Activated T-cell treated with anti-CD3 and anti-CD28 coated beads, Interleukin-2, amount 50 U/mL, for 4 hours (primary cell): ENCODE results near the gene VPS33B. TPM values are rescaled to one million over a fixed set of nuclear protein-coding genes. Genes with fewer than 3 reads are reported as not detected.
A peak's percentile ranks its signal among the peaks of the same experiment; 100 is the strongest.
"Not testable (repeated sequence)": the region's sequence is repeated elsewhere in the genome, so short reads cannot be mapped to it uniquely, and the experiment has no call there.

Source experiments
- ATAC-seq, 2 donors: fragments of 200-7000 bp; cut with Tn5 transposase; one replicate each; pipeline ENCODE4 v1.10.0; 2021
- DNase-seq: peaks from one replicate; pipeline ENCODE4 v3.0.0-alpha.2; 2020
- H3K27me3 Mint-ChIP-seq: one replicate; pipeline ENCODE4 v1.8.0; 2021; ENCODE audit warnings: low read depth, mixed read lengths
- H3K36me3 Mint-ChIP-seq: one replicate; pipeline ENCODE4 v1.8.0; 2022; ENCODE audit warnings: mixed read lengths; ENCODE audit not compliant: insufficient read depth
- H3K4me1 Mint-ChIP-seq: one replicate; pipeline ENCODE4 v1.8.0; 2021; ENCODE audit warnings: low read depth, mixed read lengths
- H3K4me3 Mint-ChIP-seq: one replicate; pipeline ENCODE4 v1.8.0; 2021; ENCODE audit warnings: mild to moderate bottlenecking, moderate library complexity, mixed read lengths
- H3K9me3 Mint-ChIP-seq: one replicate; pipeline ENCODE4 v1.8.0; 2021; ENCODE audit warnings: mixed read lengths
- total RNA-seq, 3 donors: library from RNA; stranded (reverse); gene quantifications; one replicate each; pipeline ENCODE4 v1.2.1, GENCODE V29; 2021

The VPS33B gene
- total RNA-seq, 3 donors from 2014 or later = 20.9 to 22.4 (median 21.9) TPM

DNA sequence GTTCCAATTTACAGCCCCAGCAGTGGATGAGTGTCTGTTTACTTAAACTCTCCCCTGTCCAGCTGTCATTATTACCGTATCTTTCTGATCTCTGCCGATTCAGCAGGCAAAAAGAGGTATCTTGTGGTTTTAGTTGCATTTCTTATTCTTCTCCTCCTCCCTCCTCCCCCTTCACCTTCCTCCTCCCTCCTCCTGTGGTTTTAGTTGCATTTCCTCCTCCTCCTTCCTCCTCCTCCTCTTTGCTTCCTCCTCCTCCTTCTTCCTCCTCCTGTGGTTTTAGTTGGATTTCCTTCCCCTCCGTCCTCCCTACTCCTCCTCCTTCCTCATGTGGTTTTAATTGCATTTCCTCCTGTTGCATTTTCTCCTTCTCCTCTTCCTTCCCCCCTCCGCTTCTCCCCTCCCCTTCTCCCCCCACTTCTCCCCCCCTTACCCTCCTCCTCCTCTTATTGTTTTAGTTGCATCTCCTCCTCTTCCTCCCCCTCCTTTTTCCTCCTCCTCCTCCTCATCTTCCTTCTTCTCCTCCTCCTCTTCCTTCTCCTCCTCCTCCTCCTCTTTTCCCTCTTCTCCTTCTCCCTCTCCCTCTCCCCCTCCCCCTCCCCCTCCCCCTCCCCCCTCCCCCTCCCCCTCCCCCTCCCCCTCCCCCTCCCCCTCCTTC is 25.3 kb upstream of the VPS33B start:
- peaks cover 4% of the 10 kb centered on the region for H3K27me3 Mint-ChIP-seq
- no peak overlapping the region for H3K4me3 Mint-ChIP-seq
- ATAC-seq (no peak), DNase-seq (no peak)
- H3K36me3 Mint-ChIP-seq = no peaks in the 10 kb centered on the region
- no peaks in the 10 kb centered on the region for H3K9me3 Mint-ChIP-seq
- H3K4me1 Mint-ChIP-seq = peaks cover 24% of the 10 kb centered on the region

DNA sequence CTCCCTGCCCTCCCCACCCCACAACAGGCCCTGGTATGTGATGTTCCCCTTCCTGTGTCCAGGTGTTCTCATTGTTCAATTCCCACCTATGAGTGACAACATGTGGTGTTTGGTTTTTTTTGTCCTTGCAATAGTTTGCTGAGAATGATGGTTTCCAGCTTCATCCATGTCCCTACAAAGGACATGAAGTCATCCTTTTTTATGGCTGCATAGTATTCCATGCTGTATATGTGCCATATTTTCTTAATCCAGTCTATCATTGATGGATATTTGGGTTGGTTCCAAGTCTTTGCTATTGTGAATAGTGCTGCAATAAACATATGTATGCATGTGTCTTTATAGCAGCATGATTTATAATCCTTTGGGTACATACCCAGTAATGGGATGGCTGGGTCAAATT is 23.7 kb upstream of the VPS33B start:
- H3K27me3 Mint-ChIP-seq, H3K36me3 Mint-ChIP-seq, ATAC-seq, H3K9me3 Mint-ChIP-seq, DNase-seq, H3K4me3 Mint-ChIP-seq: not testable (repeated sequence)
- peaks cover 24% of the 10 kb centered on the region for H3K4me1 Mint-ChIP-seq

DNA sequence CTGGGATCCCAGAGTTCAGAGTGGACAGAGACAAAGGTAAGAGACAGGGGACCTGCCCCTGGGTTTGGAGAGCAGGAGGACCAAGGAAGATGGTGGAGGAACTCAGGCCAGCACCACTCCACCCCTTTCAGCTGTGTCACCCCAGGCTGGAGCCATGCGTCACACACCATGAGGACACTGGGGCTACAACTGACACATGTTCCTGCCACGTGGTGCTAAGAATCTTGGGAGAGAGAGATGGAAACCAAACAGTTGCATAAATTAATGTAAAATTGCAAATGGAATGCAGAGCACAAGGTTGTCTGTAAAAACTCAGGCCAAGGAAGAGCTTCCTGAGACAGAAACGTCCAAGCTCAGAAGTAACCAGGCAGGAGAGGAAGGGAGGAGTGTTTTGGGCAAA is 22.7 kb upstream of the VPS33B start:
- ATAC-seq = no peak
- Mint-ChIP-seq H3K36me3 (no peaks in the 10 kb centered on the region), H3K9me3 (no peaks in the 10 kb centered on the region), H3K4me1 (peaks cover 24% of the 10 kb centered on the region), H3K4me3 (no peak overlapping the region), H3K27me3 (no peaks in the 10 kb centered on the region)
- DNase-seq = no peak

DNA sequence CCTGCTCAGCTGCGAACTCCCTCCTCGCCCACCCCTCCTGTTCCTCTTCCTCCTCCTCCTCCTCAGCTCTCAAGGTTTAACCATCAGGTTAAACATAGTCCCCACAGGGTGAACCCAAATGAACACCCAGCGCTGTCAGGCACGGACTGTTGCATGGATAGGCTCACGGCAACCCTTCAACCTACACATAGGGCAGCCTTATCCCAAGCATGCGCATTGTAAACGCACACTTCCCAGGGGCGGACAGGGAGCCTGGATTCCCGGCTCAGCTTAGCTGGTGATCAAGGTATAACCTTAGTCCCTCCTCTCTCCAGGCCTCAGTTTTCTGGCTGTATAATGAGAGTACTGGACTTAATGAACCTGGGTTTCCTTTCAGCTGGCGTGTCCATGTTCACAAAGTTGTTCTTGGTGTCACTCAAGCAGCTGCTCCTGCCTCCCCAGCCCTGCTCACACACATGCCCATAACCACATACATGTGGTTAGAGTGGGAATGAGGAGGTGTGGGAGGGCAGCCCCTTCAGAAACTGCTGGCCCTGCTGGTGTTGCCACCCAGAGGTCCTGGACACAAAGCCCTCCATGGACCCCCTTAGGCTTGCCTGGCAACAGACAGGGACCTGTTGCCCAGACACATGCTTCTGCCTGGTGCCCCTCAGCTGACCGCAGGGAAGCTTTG is 20.9 kb upstream of the VPS33B start:
- no peak for ATAC-seq
- no peaks in the 10 kb centered on the region for H3K9me3 Mint-ChIP-seq
- no peaks in the 10 kb centered on the region for H3K36me3 Mint-ChIP-seq
- no peaks in the 10 kb centered on the region for H3K27me3 Mint-ChIP-seq
- peaks cover 12% of the 10 kb centered on the region for H3K4me1 Mint-ChIP-seq
- no peak for DNase-seq
- no peak overlapping the region for H3K4me3 Mint-ChIP-seq

DNA sequence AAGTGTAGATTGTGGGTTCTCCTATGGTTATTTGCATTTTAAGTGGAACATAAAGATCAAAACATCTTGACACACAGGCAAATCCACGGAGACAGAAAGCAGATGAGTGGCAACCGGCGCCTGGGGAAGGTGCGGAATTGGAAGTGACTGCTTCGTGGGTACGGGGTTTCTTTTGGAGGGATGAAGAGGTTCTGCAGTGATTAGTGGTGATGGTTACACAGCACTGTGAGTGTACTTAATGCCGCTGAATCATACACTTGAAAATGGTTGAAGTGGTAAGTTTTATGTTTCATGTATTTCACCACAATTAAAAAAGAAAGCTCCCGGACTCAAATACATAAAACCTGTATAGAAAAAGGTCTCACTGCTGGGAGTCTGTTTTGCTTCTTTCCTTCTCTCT is 18.5 kb upstream of the VPS33B start:
- ATAC-seq = peak in 1 of 2 donors; percentile 40

DNA sequence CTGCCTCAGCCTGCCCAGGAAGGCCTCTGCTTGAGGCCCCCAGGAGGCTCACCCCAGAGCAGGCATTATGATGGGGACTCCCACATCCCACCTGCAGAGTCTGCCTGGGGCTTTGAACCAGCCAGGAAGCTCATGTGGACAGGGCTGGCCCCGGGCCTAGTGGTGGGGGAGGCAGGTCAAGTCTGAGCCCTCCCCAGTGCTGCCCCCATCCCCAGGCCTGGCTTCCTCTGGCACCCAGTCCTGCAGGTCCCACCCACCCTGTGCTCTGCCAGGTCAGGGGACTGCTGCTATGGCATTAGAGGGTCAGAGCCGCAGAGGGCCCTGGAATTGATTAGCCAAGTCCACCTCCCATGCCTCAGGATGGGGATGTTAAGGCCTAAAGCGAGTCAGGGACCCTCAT is 17.6 kb upstream of the VPS33B start:
- H3K4me3 Mint-ChIP-seq = no peak overlapping the region
- H3K36me3 Mint-ChIP-seq = no peaks in the 10 kb centered on the region
- H3K4me1 Mint-ChIP-seq = no peaks in the 10 kb centered on the region
- no peak for DNase-seq
- no peaks in the 10 kb centered on the region for H3K9me3 Mint-ChIP-seq
- no peak for ATAC-seq
- no peaks in the 10 kb centered on the region for H3K27me3 Mint-ChIP-seq

More for the DNA sequence above, 18.5 kb upstream of the VPS33B start:
- DNase-seq = no peak
- Mint-ChIP-seq H3K4me1 (no peaks in the 10 kb centered on the region), H3K4me3 (no peak overlapping the region), H3K9me3 (no peaks in the 10 kb centered on the region), H3K27me3 (no peaks in the 10 kb centered on the region), H3K36me3 (no peaks in the 10 kb centered on the region)

DNA sequence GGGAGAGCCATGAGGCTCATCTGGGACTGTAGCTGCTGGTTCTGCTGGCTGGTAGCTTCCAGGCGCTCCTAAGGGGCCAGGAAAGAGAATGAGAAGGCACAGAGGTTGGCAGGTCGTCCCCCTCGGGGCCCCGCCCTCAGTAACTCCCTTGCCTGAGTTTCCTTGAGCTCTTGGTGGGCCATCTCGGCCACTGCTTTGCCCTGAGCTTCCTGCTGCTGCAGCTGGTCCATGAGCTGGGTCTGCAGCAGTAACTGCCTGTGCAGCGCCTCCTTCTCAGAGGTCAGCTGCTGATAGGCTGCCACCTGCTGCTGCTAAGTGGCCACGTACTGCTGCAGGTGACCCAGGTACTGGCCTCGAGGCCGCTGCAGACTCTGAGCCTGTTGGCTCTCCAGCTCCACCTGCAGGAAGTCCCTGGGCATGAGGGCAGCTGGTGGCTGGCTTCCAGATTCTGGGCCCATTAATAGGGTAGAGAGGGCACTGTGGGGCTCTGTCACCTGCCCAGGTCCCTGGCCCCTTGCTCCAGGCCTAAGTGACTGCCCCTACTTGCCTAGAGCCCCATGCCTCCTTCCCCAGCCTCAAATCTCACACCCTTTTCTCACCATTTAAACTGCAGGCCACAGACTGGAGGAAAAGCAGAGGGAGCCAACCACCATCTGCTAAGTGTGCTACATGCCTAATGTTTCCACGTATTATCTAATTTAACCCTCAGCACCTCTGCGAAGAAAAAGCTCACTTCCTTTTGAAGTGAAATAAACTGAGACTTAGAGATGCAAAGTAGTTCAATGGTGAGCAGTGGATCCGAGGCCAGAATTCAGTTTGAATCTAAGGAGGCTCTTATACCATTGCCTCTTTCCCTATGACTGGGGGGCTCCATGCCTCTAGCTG is 10.8 kb upstream of the VPS33B start:
- ATAC-seq (peak; percentile 62 to 76), DNase-seq (peak; percentile 46)
- no peaks in the 10 kb centered on the region for H3K9me3 Mint-ChIP-seq
- no peak overlapping the region for H3K4me3 Mint-ChIP-seq
- no peaks in the 10 kb centered on the region for H3K36me3 Mint-ChIP-seq
- peaks cover 6% of the 10 kb centered on the region for H3K4me1 Mint-ChIP-seq
- H3K27me3 Mint-ChIP-seq = no peaks in the 10 kb centered on the region

DNA sequence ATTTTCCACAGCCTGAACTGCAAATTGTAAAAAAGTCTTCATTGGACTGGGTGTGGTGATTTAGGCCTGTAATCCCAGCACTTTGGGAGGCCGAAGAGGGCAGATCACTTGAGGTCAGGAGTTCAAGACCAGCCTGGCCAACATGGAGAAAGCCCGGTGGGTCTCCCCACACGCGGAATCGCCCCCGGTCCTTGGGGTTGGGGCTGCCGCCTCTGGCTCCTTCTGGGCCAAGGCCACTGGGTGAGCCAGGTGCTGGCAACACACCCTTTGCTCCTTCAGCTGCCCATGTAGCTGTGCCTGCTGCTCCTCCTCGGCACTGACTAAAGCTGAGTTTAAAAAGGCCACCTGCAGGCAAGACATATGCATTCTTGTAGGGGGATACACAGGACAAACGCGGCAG is 9.4 kb upstream of the VPS33B start:
- ATAC-seq = no peak

DNA sequence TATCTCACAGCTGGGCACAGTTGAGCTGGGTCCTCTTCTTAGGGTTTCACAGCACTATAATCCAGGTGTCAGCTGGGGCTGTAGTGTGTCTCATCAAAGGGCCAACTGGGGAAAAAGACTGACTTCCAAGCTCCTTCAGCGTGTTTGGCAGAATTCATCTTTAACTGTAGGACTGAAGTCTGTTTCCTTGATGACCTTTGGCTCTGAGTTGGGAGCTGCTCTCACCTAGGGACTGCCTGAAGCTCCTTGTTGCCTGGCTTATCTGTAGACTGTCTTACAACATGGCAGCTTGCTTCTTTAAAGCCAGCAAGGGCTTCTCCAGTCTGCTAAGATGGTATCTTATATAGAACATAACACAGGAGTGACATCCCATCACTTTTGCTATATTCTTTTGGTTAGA is 5.3 kb upstream of the VPS33B start:
- Mint-ChIP-seq H3K9me3 (no peaks in the 10 kb centered on the region), H3K4me1 (peaks cover 6% of the 10 kb centered on the region), H3K36me3 (no peaks in the 10 kb centered on the region), H3K27me3 (no peaks in the 10 kb centered on the region), H3K4me3 (no peak overlapping the region)
- ATAC-seq = no peak
- DNase-seq = no peak

More for the DNA sequence above, 9.4 kb upstream of the VPS33B start:
- H3K36me3 Mint-ChIP-seq = no peaks in the 10 kb centered on the region
- DNase-seq = no peak
- no peak overlapping the region for H3K4me3 Mint-ChIP-seq
- H3K9me3 Mint-ChIP-seq = no peaks in the 10 kb centered on the region
- H3K27me3 Mint-ChIP-seq = no peaks in the 10 kb centered on the region
- peaks cover 6% of the 10 kb centered on the region for H3K4me1 Mint-ChIP-seq

DNA sequence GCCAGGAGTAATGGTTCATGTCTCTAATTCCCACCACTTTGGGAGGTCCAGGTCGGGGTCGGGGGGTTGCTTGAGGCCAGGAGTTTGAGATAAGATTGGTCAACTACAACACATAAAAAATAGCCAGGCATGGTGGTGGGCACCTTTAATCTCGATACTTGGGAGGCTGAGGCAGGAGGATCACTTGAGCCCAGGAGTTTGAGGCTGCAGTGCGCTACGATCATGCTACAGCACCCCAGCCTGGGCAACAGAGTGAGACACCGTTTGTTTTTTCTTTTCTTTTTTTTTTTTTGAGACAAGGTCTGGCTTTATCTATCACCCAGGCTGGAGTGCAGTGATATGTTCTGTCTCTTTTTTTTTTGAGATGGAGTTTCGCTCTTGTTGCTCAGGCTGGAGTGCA is 1.3 kb upstream of the VPS33B start:
- Mint-ChIP-seq H3K9me3 (no peaks in the 10 kb centered on the region), H3K36me3 (peaks cover 3% of the 10 kb centered on the region), H3K27me3 (no peaks in the 10 kb centered on the region), H3K4me1 (peaks cover 29% of the 10 kb centered on the region), H3K4me3 (no peak overlapping the region)
- no peak for DNase-seq
- no peak for ATAC-seq

DNA sequence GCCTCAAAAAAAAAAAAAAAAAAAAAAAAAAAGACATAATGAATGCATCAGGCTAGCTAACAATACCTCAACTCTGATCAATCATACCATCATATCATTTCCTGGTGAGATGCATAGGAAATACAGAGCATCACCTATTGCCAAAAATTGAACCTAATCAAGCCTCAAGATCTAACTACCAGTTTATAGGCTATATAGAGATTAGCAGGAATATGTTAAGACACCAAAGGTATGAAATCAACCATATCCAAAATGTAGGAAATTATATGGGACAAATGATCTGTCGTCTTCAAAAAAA is 387 bp upstream of the VPS33B start:
- Mint-ChIP-seq H3K36me3 (peaks cover 3% of the 10 kb centered on the region), H3K9me3 (no peaks in the 10 kb centered on the region), H3K4me1 (peaks cover 38% of the 10 kb centered on the region), H3K27me3 (no peaks in the 10 kb centered on the region), H3K4me3 (peak overlapping the region; percentile 93)
- ATAC-seq (no peak), DNase-seq (no peak)

DNA sequence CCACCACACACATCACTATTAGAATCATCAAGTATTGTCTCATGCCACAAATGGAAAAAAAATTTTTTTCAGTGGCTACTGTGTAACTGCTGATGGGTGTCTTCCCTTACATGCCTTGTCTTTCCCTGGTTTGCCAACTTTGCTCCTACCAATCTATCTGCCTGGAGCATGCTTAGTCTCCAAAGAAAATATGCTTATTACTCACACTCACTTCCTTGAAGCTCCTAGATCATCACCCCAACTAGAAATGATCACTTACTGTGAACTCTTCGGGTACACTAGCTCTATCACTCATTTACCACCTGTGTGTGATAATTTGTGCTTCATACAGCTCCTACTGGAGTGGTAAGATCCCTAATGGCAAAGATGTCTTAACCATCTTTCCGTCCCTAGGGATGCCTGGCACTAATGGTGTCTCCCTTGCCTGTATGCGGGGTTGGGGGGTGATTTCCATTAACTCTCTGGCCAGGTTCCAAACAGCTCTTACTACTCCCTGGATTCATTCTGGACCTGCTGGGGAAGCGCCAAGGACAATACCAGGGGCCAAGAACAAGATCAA is 799 bp downstream of the VPS33B start:
- Mint-ChIP-seq H3K4me1 (peaks cover 38% of the 10 kb centered on the region), H3K4me3 (peak overlapping the region; percentile 93), H3K36me3 (peaks cover 8% of the 10 kb centered on the region), H3K9me3 (no peaks in the 10 kb centered on the region), H3K27me3 (no peaks in the 10 kb centered on the region)
- peak in 1 of 2 donors; percentile 6 for ATAC-seq
- DNase-seq = no peak

DNA sequence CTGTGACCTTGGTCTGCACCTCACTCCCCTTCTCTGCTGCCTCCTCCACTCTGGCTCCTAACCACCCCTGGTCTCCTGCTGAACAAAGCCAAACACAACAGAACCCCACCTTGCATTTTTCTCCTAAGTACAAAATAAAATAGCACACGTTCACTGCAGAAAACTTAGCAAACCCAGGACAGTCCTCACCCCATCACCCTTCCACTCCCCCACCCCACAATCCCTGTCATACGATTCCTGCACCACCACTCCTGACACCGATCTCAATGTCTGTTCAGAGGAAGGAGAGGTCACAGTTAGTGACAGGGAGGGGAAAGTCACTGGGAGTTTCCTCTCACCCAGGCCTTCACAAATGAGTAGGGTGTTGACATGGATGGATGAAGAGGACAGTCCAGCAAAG is 4.2 kb downstream of the VPS33B start:
- Mint-ChIP-seq H3K4me1 (peaks cover 38% of the 10 kb centered on the region), H3K36me3 (peaks cover 17% of the 10 kb centered on the region), H3K27me3 (no peaks in the 10 kb centered on the region), H3K9me3 (no peaks in the 10 kb centered on the region), H3K4me3 (no peak overlapping the region)
- DNase-seq (no peak), ATAC-seq (no peak)

DNA sequence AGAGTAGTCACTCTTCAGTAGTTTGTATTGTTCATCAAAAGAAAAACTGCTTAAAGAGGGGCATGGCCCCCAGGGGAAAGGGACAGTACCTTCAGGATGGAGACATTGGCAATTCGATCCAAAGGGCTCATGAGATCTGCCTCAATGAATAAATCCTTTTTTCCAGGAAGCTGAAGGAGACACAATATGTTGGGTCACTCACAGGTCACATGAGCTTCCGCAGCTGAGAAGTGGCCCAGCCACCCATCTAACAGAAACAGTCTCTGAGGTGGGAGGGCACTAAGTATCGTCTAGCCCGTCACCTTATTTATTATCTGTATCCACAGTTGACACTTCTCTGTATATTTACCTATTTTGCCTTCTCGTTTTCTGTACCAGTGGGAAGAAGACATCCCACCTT is 4.7 kb downstream of the VPS33B start:
- Mint-ChIP-seq H3K27me3 (no peaks in the 10 kb centered on the region), H3K9me3 (no peaks in the 10 kb centered on the region), H3K4me3 (no peak overlapping the region), H3K4me1 (peaks cover 34% of the 10 kb centered on the region), H3K36me3 (peaks cover 21% of the 10 kb centered on the region)
- ATAC-seq = no peak
- DNase-seq = no peak
